RPMI7951 (cell line): ENCODE measurements around the gene NOL6. TPM values are rescaled to one million over a fixed set of nuclear protein-coding genes. Genes with fewer than 3 reads are reported as not detected.
"Not testable (repeated sequence)": the region's sequence is repeated elsewhere in the genome, so short reads cannot be mapped to it uniquely, and the experiment has no call there.

ENCODE experiments used
- DNase-seq: peaks from one replicate; pipeline ENCODE4 v3.0.0-alpha.2; 2012; ENCODE audit warnings: low read depth
- total RNA-seq: library from RNA; depleted of rRNA; stranded (reverse); fragments of >200 nt; shearing (Covaris generic); gene quantifications from 2 replicates; pipeline ENCODE4 v1.2.3, GENCODE V29; 2014

Gene NOL6
- total RNA-seq, 1 experiment from 2014 or later = 12.9 TPM

DNA sequence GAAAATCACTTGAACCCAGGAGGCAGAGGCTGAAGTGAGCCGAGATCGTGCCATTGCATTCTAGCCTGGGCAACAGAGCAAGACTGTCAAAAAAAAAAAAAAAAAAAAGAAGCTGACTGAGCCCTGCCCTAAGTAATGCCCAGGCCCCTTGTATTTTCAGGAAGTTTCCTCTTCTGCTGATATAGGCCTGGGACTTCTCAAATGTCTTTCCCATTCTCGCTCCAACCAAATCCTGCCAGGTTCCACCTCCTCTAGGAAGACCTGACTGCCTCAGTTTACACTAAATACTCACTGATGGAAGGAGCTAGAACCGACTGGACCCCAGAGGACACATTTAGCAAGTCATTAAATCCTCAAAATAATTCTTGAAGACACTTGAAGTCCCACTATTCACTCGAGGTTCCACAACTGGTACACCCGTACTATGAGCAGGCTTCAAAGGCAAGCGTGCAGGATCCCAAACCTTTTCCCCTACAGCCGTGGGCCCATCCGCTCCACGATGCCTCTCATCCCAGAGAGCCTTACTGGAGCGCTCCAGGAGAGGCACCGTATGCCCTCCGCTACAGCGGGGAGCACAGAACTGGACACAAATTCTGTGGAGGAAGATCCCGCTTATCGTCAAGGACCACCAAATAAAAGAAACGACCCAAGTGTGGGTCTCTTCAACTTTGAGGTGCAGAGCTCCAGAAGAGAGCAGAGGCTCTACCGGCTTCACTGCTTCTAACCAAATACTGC lies 676 bp downstream of the NOL6 start:
- no peak for DNase-seq

DNA sequence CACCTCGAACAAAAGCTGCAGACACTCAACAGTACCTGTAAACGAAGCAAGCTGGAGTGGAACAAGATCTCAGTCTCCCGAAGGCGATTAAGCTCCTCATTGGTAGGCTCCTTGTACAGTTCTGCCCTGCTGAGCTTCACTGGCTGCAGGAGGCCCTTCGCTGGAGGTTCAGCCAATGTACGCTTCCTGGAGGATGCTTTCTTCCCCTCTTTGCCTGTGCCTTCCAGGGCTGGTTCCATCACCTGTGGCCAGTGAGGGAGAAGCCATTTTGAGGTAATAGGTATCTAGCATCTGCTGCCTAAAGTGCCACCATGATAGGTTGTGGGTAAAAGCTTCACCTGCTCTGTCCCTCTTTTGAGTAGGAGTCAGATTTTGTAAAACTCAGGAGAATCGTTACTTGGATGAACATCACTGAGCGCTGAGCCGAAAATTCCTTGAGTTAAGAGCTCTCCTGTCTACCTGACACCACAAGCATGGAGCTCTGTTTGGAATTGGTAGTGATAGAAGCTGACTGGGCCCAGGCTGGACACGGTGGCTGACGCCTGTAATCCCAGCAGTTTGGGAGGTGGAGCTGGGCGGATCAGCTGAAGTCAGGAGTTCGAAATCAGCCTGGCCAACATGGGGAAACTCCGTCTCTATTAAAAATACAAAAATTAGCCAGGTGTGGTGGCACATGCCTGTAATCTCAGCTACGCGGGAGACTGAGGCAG lies 1.4 kb downstream of the NOL6 start:
- no peak for DNase-seq

DNA sequence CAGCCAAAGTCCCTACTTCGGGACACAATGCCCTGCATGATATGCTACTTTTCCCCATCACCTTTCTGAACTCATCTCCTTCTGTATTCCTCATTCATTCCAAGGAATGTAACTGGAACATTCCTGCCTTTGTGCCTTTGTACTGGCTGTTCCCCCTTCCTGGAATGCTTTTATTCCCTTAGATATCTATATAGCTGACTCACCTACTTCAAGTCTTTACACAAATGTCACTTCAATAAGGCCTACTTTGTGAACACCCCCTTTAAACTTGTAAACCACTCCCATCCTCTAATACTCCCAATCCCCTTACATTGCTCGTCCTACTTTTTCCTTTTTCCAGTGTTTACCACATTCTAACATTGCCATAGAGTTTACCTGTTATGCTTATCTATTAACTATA lies 2.4 kb downstream of the NOL6 start:
- DNase-seq = no peak

DNA sequence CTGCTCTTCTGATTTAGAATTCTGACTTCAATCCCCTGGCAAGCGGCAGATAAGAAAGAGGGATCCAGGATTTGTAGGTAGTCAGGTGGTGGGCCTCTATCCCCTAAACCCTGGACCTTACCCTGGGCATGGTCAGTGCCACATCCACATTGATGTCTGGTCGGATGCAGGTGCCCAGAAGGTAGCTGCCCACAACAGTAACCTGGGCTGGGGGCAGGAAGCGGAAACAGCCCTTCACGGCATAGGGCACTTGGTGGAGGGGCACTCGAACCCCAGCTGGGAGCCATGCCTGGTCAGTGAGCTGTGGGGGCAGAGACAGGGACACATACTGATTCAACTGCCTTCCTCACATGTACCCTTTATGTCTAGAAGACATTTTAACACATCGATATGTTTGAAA lies 3.8 kb downstream of the NOL6 start:
- DNase-seq = no peak

DNA sequence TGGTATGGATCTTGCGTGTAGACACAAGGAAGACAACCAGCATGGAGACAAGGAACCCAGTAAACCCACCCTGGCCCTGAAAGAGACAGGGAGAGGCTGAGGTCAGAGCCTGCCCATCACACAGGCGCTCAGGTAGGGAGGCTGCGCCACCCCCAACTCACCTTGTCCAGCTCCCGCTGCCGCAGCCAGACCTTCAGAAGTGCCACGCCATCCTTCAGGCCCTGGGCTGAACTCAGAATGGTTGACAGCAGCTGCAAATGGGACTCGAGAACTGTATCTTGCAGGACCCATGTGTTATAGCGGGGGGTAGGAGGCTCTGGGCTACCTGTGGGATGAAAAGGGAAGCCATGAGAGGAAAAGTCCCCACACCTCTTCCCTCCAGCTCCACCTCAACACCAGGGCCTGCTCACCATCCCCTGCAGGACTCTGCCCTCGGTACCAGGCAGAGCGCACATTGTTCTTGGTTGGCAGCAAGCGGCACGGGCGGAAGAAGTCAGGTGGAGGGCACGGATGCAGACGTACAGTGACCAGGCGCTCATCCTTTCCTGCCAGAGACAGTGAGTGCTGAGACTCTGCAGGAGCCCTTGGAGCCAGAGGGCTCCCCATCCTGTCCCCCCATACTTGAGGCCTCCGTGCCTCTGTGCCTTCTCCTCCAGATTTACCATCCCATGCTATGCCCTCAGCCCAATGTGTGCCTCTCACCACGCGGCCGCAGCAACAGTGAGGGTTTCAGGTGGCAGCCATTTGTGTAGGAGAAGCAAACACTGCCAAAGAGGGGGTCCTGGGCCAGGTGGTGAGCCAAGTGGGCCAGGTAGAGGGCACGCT lies 4.7 kb downstream of the NOL6 start:
- DNase-seq = no peak

DNA sequence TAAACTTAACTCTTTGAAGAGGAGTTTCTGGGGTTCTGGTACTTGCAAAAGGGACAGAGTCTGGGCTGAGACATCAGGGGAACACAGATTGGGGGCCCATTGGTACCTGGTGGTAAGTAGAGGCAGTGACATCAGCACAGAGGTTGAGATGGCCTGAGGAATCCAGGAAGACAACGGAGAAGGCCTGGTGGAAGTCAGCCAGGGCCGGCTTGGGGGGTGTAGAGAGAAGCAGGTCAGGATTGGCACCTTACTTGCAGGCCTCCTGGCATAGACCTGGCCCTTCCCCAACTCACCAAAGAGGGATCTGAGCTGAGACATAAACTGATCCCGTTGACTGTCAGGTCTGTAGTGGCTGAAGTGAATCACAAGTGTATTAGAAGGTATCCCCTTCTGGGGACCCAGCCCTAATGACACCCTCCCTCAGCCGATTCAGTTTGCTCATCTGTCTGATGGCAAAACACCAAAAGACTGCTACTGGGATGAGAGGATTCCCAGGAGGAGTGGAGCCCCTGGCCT lies 5.5 kb downstream of the NOL6 start:
- DNase-seq = no peak

DNA sequence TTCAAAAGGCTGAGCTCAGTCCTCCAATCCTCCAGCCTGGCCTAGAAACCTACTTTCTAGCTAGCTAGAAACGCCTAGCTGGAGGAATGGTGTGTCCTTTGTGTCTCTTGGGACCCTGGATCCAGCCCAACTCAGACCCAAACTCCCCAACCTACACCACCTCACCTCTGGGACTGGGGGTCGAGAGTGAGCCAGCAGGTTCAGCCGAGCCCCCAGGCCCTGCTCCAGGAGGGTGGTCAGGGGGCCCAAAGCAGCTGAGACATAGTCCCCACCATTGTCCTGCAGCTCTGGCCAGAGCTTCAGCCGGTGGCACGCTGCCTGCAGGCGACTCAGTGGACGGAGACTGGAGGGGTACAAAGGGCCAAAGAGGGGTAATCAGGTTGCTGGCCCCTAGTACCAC lies 6.2 kb downstream of the NOL6 start:
- DNase-seq = no peak

DNA sequence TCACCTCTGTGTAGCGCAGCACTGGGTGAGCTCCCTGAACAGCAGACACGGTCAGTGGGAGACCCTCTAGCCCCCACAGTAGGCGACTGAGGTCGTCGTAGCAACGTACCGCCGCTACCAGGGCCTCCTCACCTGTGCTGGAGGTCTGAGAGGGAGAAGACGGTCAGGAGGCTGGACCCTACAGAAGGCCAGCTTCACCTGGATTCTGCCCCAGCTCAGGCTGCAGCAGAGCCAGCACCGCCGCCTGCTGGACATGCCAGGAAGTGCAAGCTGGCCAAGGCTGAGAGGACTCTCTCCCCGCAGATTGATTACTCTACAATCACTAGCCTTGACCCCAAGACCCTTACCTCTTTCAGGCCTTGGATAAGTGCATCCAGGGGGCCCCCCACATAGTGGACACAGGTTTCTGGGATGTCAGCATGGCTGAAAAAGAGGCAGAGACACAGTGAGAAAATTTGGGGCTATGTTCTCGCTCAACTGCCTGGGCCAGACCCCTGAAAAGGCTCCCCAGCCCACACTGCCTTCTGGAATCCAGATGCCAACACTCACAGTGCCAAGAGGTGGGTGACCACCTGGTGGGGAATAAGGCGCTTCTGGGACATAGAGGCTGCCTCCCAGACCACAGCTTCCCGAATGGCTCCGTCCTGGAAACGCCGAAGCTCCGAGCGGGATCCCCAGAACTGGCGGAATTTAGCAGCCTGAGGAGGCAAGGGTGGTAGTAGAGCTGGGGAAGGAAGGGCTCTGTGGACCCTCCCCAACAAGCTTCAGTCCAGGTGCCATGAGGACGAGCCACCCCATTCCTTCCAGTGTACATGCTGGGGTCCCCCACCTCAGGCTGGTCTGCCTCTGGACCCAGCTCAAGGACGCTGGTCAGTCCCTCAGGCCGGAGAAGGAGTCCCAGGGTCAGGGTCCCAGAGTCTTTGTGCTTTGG lies 6.9 kb downstream of the NOL6 start:
- no peak for DNase-seq

DNA sequence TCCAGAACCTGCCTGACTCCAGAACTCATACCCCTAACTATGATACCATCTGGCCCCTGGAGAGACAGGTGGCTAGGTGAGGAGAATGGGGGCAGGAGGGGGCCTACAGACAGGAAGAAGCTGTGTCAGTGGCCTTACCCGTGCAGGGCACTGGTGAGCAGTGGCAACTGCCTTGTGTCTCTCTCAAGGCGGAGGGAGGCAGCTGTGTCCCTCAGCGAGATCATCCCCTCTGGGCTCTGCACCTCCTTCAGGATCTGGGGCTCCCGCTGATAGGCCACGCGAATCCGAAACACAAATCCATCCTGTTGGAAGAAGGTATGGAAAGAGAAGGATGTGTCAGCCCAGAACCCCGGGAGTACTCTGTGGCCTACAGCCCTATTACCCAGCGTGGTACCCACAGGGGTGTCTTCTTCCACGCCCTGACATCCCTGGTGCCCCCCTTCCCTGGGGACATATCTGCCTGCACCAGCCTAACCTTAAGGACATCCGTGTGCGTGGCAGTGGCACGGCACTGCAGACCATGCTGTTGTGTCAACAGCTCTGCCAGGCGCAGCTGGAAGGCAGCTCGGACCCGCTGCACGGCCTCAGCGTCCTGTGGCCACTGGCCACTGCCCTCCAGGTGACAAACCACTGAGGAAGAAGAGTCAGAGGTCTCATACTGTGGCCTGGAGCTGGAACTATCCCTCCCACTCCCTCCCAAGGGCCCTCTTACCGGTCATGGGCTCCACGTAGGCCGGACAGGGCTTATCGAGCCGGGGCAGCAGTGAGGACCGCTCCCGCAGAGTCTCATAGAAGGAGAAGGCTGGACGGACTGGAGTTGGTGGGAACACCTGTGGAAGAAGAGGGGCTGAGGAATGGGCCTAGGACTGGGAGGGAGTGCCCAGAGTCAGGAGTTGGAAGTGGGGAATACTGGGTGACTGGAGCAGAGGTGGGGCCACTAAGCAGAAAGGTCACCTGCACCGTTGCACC lies 7.8 kb downstream of the NOL6 start:
- DNase-seq = no peak

DNA sequence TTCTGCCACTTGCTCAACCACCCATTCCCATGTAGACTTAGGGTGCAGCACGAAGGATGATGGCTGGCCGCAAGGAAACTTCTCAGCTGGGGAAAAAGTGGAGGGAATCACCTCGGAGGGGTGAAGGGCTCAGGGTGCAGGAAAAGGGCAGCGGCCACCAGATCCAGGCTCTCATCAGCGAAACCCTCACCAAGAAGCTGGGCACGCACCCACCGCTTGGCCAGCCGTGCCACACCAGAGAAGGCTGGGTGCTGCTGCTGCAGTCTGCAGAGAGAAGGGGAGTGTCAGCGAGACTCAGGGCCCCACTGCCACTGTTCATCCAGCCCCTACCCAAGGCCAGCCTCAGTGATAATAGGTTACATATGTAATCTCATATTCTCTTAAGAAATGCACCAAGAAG lies 8.6 kb downstream of the NOL6 start:
- no peak for DNase-seq

DNA sequence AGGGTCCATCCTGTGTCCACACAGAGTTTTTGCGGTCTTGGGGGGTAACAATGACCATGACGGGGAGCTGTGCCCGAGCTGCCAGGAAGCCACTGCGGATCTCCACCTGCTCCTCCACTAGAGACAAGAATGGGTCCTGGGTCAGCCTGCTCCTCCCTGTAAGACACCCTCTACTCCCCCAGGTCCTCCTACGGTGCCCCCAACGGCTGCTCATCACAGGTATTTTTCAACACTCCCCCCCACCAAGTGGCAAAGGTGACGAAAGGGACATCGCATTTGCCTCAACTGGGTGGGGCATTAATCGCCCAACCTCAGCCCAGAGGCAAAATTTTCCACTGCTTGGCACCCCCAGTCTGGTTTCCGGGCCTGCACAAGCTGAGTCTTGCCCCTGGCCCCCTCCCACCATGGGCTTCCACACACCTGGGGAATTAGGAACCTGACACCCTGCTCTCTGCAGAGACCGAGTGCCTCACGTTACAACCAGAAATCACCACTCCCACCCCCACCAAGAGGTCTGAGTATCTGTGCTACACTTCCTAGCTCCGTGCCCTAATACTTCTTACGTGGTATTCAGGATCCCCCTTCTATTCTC lies 9.6 kb downstream of the NOL6 start:
- no peak for DNase-seq

DNA sequence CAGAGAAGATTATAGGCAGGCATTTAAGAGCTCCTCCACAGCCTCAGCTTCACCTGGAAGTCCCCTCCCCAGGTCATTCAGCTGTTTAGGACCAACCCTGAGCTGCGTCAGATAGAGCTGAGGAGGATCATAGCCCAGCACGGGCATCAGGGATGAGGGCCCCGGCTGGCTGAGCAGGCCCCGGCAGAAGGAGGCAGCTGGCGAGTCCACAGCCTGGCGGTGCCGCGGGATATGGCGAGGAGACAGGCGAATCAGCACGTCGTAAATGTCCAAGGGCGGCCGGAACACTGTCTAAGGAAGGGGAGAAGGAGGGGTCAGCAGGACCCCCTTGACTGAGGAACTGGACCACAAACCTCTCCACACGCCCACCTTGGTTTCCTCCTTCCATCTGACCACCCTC lies 10.6 kb downstream of the NOL6 start:
- DNase-seq = no peak

DNA sequence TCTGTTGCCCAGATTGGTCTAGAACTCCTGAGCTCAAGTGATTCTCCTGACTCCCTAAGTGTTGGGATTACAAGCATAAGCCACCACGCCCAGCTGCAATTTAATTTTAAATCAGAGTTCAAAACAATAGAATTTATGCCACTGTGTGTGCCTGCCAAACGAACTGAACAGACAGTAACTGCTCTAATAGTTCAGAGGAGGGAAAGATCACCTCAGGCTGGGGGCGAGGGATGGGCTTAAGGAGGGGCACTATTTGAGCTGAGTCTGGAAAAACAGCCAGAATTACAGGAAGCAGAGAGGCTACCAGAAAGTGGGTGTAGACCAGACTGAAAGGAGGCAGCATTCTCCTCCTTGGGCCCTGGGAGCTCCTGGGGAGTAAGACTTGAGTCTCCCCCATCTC lies 12.2 kb downstream of the NOL6 start:
- no peak for DNase-seq

DNA sequence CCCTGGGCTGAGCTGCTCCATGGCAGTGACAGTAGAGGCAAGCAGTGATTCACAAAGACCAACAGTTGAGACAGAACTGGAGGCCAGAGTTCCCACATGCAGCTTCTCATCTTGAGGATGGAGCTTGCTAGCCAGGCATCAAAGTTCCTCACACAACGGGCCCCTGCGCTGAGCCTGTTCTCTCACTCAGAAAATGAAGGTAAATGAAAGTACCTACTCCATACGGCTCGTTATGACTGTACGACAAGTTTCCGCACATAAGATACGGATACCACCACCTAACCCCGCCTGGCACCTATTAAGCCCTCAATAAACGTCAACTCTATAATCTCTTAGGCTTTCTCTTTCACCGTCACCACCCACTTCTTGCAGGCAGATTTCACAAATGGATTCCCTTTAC lies 12.9 kb downstream of the NOL6 start:
- DNase-seq = no peak

DNA sequence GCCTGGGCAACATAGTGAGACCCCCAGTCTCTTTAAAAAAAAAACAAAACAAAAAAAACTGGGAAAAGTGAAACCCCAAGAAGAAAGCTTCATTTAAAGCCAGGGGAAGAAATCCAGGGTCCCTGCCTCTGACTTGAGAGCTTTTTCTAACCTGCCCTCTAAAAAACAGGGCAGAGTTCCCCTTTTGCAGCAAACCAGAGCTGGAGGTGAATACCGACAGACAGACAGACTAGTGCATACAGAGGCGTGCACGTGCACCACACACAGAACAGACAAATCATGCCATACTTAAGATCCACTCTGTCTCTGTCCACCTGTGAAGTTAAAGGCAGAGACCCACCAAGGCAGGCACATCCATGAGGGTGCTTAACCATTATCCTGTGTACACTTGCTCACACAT lies 14.6 kb downstream of the NOL6 start:
- DNase-seq = no peak

DNA sequence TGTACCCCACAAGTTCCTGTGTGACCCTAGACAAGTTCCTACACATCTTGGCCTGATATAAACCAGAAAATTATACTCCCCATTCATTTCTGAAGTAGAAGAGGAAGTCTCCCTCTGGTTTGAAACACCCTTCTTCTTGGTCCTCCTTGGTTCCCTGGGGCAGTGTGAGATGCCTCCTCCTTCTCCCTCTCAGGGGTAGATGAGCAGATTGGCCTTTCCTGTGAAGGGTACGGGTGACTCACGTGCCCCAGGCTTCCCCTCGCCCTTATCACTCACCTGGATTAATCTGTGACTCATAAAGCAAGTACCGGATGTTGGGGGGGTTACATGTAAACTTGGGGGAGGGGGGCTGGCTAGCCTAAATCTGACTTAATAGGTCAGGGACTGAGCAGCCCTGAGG lies 15.3 kb downstream of the NOL6 start:
- peak; percentile 61 for DNase-seq

DNA sequence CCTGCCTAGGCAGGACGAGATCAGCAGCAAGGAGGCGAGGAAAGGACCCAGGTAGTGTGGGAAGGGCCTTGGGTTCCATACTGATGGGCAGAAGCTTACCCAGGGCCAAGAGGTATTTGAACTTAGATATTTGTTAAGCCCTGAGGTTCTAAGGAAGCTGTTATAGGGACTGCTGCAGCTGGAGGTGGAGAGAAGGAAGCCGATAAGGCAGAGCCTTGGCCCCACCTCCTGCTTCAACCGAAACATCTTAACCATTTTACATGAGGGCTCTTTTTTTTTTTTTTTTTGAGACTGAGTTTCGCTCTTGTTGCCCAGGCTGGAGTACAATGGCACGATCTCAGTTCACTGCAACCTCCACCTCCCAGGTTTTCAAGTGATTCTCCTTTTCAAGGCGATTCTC lies 17.8 kb downstream of the NOL6 start:
- no peak for DNase-seq

DNA sequence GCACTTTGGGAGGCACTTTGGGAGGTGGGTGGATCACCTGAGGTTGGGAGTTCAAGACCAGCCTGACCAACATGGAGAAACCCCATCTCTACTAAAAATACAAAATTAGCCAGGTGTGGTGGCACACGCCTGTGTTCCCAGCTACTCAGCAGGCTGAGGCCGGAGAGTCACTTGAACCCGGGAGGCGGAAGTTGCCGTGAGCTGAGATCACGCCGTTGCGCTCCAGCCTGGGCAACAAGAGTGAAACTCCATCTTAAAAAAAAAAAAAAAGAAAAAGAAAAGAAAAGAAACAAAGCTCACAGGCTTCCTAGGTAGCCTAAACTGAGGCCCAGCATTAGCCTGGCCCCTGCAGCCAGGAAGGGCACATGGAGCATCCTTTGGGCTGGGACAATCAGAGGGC lies 18.3 kb downstream of the NOL6 start:
- not testable (repeated sequence) for DNase-seq

DNA sequence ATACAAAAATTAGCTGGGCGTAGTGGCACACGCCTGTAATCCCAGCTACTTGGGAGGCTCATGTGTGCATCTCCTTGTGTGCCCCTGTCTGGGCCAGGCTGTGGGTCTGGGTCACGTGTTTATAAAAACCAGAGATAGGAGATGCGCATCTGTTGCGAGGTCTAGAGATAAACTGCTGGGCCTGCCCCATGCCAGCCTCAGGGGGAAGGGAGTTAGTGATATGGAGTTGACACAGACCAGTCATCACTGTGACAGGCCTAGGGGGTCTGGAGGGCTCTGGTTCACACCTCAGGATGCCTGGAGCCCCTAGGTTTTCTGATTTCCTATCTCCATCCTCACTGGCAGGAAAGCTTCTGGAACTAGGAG lies 19.1 kb downstream of the NOL6 start:
- DNase-seq = not testable (repeated sequence)
